Esophagus (tissue), 2 donors: ENCODE data around the gene OLFML2B. TPM values are rescaled to one million over a fixed set of nuclear protein-coding genes. Genes with fewer than 3 reads are reported as not detected.

Source experiments
- H3K27ac ChIP-seq, 2 donors: one replicate each; pipeline ENCODE4 v1.5.1; 2013; ENCODE audit warnings: low read depth in 2 of 2, mild to moderate bottlenecking in 2 of 2, inconsistent platforms in 1 of 2, low read length in 1 of 2, moderate library complexity in 1 of 2
- H3K27me3 ChIP-seq, 2 donors: one replicate each; pipeline ENCODE4 v1.6.1; 2013; ENCODE audit warnings: low read length in 2 of 2, control low read depth in 1 of 2, mild to moderate bottlenecking in 1 of 2; ENCODE audit not compliant: insufficient read depth in 2 of 2, control insufficient read depth in 1 of 2
- H3K36me3 ChIP-seq, 2 donors: one replicate each; pipeline ENCODE4 v1.6.1; 2013; ENCODE audit warnings: low read length in 1 of 2; ENCODE audit not compliant: control insufficient read depth in 2 of 2, insufficient read depth in 2 of 2
- H3K4me1 ChIP-seq, 2 donors: one replicate each; pipeline ENCODE4 v1.6.1; 2013; ENCODE audit warnings: low read length in 1 of 2; ENCODE audit not compliant: control insufficient read depth in 2 of 2, insufficient read depth in 2 of 2
- H3K4me3 ChIP-seq, 2 donors: one replicate each; pipeline ENCODE4 v1.5.1; 2013; ENCODE audit warnings: low read length in 2 of 2, mild to moderate bottlenecking in 2 of 2, low read depth in 1 of 2, moderate library complexity in 1 of 2
- H3K9me3 ChIP-seq, 2 donors: one replicate each; pipeline ENCODE4 v1.6.1; 2013; ENCODE audit warnings: mild to moderate bottlenecking in 2 of 2, low read depth in 1 of 2, low read length in 1 of 2, moderate library complexity in 1 of 2; ENCODE audit not compliant: control insufficient read depth in 2 of 2, insufficient read depth in 1 of 2
- WGBS, 2 donors: extraction: QIAGEN DNeasy Blood & Tissue Kit; methylation state at CpG; one replicate each; pipeline ENCODE4 v1.1.7; 2013; 5-methylcytosine and 5-hydroxymethylcytosine counted together
- polyA plus RNA-seq, 2 donors: library from polyadenylated mRNA; stranded (reverse); fragments of 200-250 nt; gene quantifications; one replicate each; pipeline ENCODE4 v1.2.3, GENCODE V29; 2013
- donor health status: healthy with polysubstance abuse.
- donor health status: Bipolar disorder and iron deficiency.

Gene OLFML2B
- polyA plus RNA-seq, 2 donors: 0.29 to 0.66 TPM

DNA sequence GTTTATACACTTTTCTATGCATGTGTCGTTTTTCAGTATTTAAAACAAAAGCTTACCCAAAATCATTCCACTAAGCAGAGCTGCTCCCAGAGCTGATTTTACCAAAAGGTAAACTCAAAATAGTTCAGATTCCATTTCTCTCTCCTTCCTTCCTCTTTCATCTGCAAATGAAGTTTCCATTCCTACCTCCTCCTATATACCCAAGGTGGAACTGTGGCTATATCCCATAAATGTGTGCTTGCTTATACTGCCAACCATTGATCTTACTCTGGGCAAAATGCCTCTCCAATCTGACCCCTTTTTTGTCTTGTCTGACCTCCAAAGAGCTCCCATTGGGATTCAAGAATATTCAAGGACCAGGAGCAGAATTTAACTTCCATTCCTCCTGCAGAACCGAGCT is 9.5 kb downstream of the OLFML2B start:
- H3K4me3 ChIP-seq: no peak overlapping the region
- peaks cover 0 to 2% of the 10 kb centered on the region in 2 donors for H3K9me3 ChIP-seq
- H3K36me3 ChIP-seq: no peaks in the 10 kb centered on the region
- WGBS, 2 donors: 68 to 76% methylated on average over 2 of the region's 2 CpGs
- H3K4me1 ChIP-seq: no peaks in the 10 kb centered on the region
- H3K27me3 ChIP-seq: no peaks in the 10 kb centered on the region
- H3K27ac ChIP-seq: no peak overlapping the region

DNA sequence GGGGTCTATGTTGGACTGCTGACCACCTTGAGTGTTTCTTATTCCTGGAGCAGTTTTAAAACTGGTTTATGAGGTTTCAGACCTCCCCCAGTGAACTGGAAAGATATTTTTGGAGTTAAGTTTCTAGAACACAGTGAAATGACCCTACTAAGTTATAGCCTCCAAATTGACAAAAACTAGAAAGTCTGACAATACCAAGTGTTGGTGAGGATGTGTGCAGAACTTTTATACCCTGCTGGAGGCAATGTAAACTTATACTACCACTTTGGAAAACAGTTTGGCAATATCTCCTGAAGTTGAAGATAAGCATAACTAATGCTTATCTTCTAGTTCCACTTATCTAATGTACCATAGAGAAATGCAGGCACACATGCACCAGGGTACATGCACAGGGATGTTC is 10.4 kb downstream of the OLFML2B start:
- no peaks in the 10 kb centered on the region for H3K27me3 ChIP-seq
- no peak overlapping the region for H3K27ac ChIP-seq
- H3K9me3 ChIP-seq: peaks cover 0 to 2% of the 10 kb centered on the region in 2 donors
- no peaks in the 10 kb centered on the region for H3K4me1 ChIP-seq
- H3K4me3 ChIP-seq: no peak overlapping the region
- H3K36me3 ChIP-seq: no peaks in the 10 kb centered on the region

DNA sequence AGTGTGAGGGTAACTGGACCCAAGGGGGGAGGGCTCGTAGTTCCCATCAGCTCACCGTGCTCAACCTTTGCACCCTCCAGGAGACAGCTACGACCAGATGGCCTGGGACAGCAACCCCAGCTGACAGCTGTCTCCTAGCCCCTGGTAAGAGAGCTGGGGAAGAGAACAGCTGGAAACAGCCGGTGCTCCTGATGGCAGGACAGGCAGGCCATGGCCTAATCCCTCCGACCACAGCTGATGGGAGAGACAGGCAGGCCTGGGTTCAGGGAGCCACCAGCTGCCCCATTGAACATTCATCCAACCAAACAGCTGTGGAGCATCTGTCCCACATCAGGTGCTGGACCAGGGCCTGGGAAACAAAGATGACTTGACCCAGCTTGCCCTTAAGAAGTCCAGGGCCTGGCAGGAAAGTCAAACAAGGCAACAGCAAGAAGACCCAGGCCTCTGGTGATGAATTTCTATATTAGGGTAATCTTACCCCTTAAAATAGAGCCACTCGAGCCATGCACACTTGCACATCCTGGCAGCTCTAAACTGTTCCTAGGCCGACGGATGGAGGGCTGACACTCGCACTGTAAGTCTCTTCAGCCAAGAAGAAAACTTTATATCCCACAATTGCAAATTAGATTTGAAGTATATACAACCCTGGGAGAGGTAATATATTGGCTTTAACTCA is 12.2 kb downstream of the OLFML2B start:
- Histone ChIP-seq H3K27ac (no peak overlapping the region), H3K27me3 (no peaks in the 10 kb centered on the region), H3K36me3 (no peaks in the 10 kb centered on the region), H3K4me1 (no peaks in the 10 kb centered on the region), H3K4me3 (no peak overlapping the region), H3K9me3 (peaks cover 0 to 2% of the 10 kb centered on the region in 2 donors)
- WGBS, 2 donors: 71 to 75% methylated on average over 9 of the region's 9 CpGs

DNA sequence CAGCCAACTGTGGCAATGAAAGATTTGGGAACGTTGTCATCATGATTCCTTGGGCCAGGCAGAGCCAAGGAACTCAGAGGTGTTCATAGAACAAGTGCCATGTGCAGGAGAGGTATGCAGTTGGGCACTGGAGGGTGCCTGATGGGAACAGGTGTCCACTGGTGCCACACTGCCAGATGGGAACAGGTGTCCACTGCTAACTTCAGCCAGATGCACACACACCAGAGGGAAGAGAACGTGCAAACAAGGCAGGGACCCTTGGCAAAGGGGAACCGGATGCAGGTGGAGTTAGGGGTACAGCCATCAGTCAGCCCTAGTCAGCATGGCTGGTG is 13.5 kb downstream of the OLFML2B start:
- Histone ChIP-seq H3K4me1 (no peaks in the 10 kb centered on the region), H3K36me3 (no peaks in the 10 kb centered on the region), H3K9me3 (peaks cover 0 to 2% of the 10 kb centered on the region in 2 donors), H3K27me3 (no peaks in the 10 kb centered on the region), H3K4me3 (no peak overlapping the region), H3K27ac (no peak overlapping the region)
- WGBS, 2 donors: 74 to 80% methylated on average over 3 of the region's 3 CpGs

DNA sequence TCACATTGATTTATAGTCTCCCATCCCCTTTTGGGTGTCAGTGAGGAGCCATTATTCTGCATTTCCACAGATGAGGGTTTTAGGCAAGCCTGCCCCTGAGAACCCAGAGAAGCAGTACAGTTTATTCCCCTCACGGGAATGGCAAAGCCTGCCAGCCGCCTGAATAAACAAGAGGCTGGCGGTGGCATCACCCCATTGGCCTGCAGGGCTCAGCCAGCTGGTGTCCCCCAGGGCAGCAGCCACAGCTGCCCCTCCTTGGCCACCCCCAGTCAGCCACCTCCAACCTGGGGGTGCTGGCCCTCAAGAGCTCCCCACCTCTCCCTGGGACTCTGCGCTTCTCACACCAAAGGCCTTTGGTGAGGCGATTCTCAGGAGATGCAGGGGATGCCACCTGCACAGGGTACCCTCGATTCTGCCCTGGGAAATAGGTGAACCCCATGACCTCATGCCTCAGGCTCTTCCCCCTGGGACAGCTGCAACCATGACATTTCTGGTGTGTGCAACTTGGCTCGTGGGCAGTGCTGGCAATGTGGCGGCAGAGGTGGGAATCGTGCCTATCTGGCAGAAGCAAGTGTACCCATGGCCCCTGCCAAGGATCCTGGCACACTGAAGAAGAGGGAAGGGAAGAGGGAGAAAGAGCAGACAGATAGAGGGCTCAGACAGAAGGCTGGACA is 14.0 kb downstream of the OLFML2B start:
- Histone ChIP-seq H3K4me1 (no peaks in the 10 kb centered on the region), H3K4me3 (no peak overlapping the region), H3K27me3 (no peaks in the 10 kb centered on the region), H3K27ac (no peak overlapping the region), H3K36me3 (no peaks in the 10 kb centered on the region), H3K9me3 (peaks cover 0 to 2% of the 10 kb centered on the region in 2 donors)
- 48 to 52% methylated on average over 8 to 9 of the region's 9 CpGs for WGBS, 2 donors

DNA sequence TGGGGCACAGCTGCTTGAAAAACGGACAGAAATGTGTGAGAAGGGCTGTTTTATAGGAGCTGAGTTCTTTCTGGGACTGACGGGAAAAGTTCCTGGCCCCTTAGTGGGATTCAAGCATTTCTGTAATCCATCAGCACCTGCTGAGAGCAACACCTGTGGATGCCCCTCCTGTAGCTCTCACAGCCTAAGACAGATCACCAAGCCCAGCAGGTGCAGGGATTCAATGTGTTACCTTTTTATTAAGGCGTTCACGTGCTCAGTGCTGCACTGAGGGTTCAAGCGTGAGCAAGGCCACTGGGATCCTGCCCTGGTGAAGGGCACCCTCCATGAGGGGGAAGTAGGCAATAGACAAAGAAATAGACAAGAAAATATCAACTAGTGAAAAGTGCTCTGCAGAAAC is 14.9 kb downstream of the OLFML2B start:
- no peaks in the 10 kb centered on the region for H3K27me3 ChIP-seq
- WGBS, 2 donors: 82 to 90% methylated on average over 5 of the region's 5 CpGs
- no peaks in the 10 kb centered on the region for H3K4me1 ChIP-seq
- H3K27ac ChIP-seq: no peak overlapping the region
- no peaks in the 10 kb centered on the region for H3K36me3 ChIP-seq
- peaks cover 0 to 2% of the 10 kb centered on the region in 2 donors for H3K9me3 ChIP-seq
- no peak overlapping the region for H3K4me3 ChIP-seq

DNA sequence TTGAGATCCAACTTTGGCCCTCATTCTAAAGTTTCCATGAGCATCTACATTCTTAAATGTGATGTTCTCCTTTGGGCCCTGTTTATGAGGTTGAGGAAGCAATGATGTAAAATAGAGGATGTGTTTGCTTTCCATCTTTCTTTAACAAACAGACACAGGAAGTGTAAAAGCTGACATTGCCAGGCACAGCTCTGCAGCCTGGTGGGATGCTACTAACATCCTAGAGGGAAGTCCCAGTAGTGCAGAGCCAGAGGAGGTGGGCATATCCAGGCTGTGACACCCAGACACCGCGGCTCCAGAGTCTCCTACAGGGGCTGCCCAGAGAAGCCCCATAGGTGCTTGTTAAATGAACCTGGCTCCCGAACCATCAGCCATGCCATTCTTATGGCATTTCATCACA is 16.2 kb downstream of the OLFML2B start:
- Histone ChIP-seq H3K4me3 (no peak overlapping the region), H3K27ac (no peak overlapping the region), H3K27me3 (no peaks in the 10 kb centered on the region), H3K36me3 (no peaks in the 10 kb centered on the region), H3K4me1 (no peaks in the 10 kb centered on the region), H3K9me3 (no peaks in the 10 kb centered on the region)
- 91 to 95% methylated on average over 3 of the region's 3 CpGs for WGBS, 2 donors

DNA sequence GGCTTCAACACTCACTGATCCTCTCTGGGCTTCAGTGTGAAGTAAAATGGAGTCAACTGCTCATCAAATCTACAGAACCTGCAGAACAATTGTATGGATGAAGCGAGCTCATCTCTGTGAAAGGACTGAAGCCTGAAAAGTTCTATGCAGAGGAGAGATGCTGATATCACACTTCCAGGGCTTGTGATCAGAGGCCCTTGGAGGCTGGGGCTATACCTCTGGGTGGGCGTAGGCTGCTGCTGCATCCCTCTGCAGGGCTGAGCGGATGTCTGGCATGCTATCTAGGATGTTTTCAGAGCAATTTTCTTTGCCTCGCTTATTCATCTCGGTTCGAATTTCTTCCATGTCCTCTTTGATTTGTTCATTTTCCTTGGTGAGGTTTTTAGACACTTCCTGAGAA is 17.6 kb downstream of the OLFML2B start:
- no peak overlapping the region for H3K27ac ChIP-seq
- no peaks in the 10 kb centered on the region for H3K27me3 ChIP-seq
- WGBS, 2 donors: 84% methylated on average over 6 of the region's 6 CpGs
- H3K9me3 ChIP-seq: no peaks in the 10 kb centered on the region
- H3K4me1 ChIP-seq: no peaks in the 10 kb centered on the region
- no peaks in the 10 kb centered on the region for H3K36me3 ChIP-seq
- H3K4me3 ChIP-seq: no peak overlapping the region

DNA sequence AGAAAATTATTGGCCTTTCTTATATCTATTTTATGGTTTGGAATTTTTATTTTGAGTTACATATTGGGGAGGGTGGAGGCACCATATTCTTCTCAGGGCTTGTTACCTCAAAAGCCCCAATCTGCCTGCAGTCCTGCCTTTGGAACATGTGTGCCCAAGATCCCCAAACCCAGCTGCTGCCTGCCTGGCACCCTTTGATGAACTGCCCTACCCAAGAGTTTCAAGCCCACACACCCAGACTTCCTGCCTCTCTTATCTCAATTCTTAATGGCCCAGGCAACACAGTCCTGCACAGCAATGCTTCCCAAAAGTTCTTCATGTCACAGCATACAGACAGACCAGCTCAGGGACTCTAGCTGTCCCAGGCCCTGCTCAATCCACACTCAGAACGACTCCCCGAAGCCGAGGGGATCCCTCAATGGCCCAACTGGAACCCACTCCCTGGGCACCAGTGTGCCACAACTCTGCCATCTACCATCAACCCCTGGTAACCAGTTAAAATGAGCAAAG is 19.2 kb downstream of the OLFML2B start:
- H3K36me3 ChIP-seq: no peaks in the 10 kb centered on the region
- no peak overlapping the region for H3K27ac ChIP-seq
- no peaks in the 10 kb centered on the region for H3K27me3 ChIP-seq
- no peaks in the 10 kb centered on the region for H3K9me3 ChIP-seq
- H3K4me1 ChIP-seq: no peaks in the 10 kb centered on the region
- no peak overlapping the region for H3K4me3 ChIP-seq
- WGBS, 2 donors: 88 to 96% methylated on average over 3 of the region's 3 CpGs

DNA sequence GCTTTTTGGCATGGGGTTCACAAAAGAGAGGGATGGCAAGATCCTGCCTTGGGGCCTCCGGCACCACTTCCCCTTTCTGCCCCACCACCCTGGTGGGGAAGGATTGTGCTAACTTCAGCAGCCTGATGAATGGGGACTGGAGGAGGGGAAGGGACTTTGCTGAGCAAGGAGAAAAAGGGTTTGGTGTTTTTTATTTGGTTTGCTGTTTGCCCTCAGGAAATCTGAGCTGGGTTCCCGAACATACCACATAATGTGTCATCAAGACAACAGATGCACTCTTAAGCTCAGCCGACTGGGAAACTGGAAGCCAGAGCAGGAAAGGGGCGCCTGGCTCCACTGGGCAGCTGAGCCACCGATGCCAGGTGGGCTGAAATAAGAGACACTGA is 19.8 kb downstream of the OLFML2B start:
- H3K27me3 ChIP-seq: no peaks in the 10 kb centered on the region
- H3K9me3 ChIP-seq: no peaks in the 10 kb centered on the region
- no peaks in the 10 kb centered on the region for H3K4me1 ChIP-seq
- no peak overlapping the region for H3K27ac ChIP-seq
- H3K36me3 ChIP-seq: no peaks in the 10 kb centered on the region
- H3K4me3 ChIP-seq: no peak overlapping the region
- 39 to 55% methylated on average over 5 of the region's 5 CpGs for WGBS, 2 donors
